Stomach (tissue), 4 donors: ENCODE results near the gene FABP6.

Experiments
- CTCF ChIP-seq, 7 experiments: fragments of 450-650 bp in 4 of 7; fragments of 200-600 bp in 3 of 7; sonication (generic) in 3 of 7; IDR thresholded peaks; one replicate each; pipeline ENCODE4 v1.5.1; 2016 to 2019; ENCODE audit warnings: antibody characterized with exemption in 7 of 7, control low read depth in 2 of 7, mild to moderate bottlenecking in 1 of 7
- EP300 ChIP-seq: sonication (generic); formaldehyde crosslinking; IDR thresholded peaks from one replicate; pipeline ENCODE4 v1.6.1; 2017; ENCODE audit warnings: antibody characterized with exemption
- POLR2A ChIP-seq, 4 donors: fragments of 450-650 bp; IDR thresholded peaks; one replicate each; pipeline ENCODE4 v1.6.1; 2016; ENCODE audit warnings: antibody characterized with exemption in 4 of 4, control low read depth in 2 of 4, mild to moderate bottlenecking in 1 of 4, moderate library complexity in 1 of 4
- POLR2AphosphoS5 ChIP-seq, 3 donors: sonication (generic); formaldehyde crosslinking; IDR thresholded peaks; one replicate each; pipeline ENCODE4 v1.6.1; 2016; ENCODE audit warnings: antibody characterized with exemption in 3 of 3

- no peak for TF ChIP-seq CTCF (IDR thresholded peaks at IDR 0.05)
- TF ChIP-seq POLR2A (IDR thresholded peaks at IDR 0.05), result no peak
- TF ChIP-seq EP300, result no peak
- TF ChIP-seq POLR2AphosphoS5 (IDR thresholded peaks at IDR 0.05), result no peak
Measured at GRCh38 chr5:160284291-160284873, 55.1 kb downstream of the FABP6 start.
